Right forelimb (tissue), 1 donor: ENCODE measurements around the gene MRPS12.
A peak's percentile ranks its signal among the peaks of the same experiment; 100 is the strongest.
"Not testable (repeated sequence)": the region's sequence is repeated elsewhere in the genome, so short reads cannot be mapped to it uniquely, and the experiment has no call there.

ENCODE experiments used
- DNase-seq: peaks from one replicate; pipeline ENCODE4 v3.0.0-alpha.2; 2018

MRPS12 gene

DNA sequence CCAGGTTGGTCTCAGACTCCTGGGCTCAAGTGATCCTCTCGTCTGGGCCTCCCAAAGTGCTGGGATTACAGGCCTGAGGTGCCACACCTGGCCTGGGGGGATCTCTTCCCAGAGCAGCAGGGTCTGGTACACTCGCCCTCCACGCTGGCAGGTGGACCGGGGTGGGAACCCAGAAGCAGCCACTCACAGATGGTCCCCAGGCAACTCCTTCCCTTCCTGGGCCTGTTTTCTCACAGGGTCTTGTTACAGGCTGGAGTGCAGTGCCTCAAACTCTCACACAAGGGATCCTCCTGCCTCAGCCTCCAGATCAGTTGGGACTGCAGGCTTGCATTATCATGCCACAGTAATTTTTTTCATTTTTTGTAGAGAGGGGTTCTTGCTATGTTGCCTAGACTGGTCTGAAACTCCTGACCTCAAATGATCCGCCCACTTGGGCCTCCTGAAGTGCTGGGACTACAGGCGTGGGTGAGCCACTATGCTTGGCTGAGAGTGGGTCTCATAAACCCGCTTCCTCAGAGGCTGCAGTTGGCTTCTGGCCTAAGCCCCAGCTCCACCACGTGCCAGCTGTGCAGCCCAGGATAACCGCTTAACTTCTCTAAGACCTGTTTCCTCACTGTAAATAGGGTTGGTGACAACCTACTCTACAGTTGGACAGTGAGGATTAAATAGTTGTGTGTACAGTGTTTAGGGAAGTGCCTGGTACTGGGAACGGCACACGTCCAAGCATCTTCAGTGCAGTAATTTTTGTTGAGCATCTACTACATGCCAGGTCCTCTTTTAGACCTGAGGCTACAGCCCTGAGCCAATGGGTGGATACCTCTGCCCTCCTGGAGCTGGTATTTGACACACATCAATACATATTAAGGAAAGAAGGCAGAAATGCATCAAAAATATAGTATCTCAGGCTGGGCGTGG lies 17.9 kb upstream of the MRPS12 start:
- DNase-seq, result no peak

DNA sequence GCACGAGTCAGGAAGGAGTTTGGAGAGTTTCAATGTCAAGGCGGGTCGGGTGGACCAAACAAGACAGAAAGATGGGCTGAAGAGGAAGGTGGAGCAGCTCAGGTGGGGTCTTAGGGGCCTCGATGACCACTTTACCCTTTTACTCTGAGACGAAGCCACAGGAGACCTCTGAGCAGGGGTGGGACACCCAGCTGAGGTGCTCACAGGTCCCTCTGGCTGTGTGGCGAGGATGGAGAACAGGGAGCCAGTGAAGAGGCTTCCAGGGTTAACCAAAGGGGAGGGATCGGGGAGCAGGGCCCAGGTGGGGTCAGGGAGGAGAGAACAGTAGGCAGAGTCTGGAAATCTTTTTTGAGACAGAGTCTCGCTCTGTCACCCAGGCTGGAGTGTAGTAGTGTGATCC lies 16.8 kb upstream of the MRPS12 start:
- DNase-seq, result no peak

DNA sequence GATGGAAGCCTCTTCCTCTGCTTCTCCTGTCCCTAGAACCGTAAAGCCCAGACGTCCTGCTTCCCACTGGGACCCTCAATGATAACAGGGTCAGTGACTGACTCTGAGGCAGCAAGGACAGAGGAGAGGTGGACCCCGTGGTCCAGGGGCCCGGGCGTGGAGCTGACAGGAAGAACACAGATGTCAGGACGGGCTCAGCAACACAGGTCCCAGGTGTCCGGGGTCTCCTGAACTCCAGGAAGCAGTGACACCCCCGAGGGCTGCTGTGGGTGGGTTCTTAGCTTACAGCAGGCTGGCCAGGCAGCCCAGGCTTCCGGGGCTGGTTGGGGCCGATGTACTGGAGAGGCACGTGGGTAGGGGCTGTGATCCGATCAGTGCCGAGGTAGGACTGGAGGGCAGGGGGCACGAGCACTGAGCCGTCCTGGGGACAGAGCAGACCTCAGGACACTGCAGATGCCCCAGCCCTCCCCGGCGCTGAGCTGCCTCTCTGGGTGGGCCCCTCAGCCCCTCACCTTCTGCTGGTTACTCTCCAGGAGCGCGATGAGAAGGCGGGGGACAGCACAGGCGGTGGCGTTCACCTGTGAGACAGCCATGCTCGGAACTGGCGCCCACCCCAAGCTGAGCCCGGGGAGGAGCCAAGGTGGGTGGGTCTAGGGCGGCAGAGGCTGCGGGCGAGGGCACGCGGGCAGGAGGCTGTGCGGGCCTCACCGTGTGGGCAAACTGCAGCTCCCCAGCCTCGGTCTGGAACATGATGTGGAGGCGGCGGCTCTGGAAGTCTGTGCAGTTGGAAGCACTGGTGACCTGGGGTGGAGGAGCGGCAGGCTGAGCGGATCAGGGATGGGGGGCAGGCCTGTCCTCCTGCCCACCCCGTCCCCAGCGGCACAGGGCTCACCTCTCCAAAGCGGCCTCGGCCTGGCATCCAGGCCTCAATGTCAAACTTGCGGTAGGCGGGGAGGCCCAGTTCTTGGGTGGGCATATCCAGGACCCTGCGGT lies 15.1 kb upstream of the MRPS12 start:
- DNase-seq, result no peak

DNA sequence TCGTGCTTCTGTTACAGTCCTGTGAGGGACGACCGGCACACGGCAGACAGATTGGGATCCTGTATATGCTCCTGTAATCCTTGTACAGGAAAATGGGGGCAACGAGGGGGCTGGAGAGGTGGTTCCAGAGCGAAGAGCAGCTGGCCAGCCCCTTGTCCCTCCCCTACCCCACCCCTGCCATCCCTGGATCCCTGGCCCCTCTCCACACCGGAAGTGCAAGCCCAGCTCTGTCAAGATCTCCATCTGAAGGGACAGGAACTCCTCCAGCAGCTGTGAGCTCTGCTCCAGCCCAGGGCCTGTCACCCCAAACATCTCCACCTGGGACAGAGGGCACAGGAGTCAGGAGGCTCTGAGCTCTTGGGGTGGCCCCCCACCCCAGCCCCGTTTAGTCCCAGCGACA lies 13.2 kb upstream of the MRPS12 start:
- no peak for DNase-seq

DNA sequence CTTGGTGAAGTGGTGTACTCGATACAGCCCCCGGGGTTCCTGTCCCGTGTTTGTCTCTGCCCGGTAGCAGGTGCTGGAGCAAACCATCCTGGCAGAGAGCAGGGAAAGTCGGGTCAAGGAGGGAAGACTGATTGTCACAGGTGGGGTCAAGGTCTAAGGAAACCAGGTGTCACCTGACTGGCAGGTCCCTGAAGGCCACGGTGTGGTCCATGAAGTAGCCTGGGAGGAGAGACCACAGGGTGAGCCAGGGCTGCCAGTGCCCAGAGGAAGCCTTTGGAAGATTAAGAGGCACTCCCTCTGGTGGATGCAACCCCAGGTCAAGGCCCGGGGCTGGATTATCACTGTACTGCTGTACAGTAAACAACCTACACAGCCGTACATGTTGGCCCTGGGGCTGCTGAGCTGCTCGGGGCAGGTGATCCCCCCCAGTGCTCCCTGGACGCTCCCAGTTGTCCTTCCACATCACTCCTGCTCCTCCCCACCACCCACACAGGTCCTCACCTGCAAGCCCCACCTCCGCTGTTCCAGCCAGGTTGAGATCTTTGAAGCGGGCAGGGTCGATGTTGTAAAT lies 12.7 kb upstream of the MRPS12 start:
- DNase-seq, result no peak

DNA sequence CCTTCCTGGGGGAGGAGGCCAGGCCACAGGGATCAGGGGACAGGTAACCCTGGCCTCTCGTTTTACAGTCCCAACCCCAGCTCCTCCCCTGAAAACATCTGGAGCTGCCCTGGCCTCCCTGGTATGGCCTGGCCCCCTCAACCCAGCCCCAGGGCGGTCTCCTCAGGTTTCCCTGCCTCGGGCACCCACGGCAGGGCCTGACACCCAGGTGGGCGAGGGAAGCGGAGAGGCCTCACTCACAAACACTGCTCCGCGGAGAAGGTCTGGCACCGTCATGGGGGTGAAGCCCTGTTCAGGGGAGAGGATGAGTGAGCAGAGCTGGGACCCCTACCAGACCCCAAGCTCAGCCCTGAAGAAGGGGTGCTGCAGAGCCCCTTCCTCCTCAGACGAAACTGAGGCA lies 12.2 kb upstream of the MRPS12 start:
- no peak for DNase-seq

DNA sequence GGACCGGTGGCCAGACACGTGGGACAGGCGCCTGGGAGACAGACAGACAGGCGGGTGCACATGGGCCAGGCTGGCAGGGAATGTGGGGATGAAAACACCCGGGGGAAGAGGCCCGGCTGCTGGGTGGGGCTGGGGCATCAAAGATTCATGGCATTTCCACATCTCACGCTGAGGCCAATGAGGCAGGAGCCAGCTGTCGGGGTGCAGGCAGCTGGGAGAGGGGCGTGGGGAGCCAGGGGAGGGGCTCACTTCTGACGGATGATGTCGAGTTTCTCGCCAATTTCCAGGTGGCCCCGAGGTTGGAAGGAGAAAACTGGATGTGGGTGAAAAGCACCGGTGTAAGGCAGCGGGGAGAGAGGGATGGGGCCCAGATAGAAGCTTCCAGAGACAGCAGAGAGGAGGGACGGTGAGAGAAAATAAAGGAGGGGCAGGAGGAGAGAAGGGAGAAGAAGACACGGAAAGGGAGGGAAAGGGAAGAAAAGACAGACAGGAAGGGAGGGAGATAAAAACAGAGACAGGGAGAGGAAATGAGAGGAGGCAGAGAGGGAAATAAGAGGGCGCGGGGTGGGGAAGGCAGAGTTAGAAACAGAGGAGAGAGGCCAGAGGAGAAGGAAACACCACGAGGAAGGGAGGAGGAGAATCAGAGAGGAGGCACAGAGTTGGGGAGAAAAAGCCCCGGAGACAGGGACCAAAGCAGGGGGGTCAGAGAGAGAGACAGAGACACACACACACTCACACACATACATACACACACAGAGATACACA lies 10.7 kb upstream of the MRPS12 start:
- no peak for DNase-seq

DNA sequence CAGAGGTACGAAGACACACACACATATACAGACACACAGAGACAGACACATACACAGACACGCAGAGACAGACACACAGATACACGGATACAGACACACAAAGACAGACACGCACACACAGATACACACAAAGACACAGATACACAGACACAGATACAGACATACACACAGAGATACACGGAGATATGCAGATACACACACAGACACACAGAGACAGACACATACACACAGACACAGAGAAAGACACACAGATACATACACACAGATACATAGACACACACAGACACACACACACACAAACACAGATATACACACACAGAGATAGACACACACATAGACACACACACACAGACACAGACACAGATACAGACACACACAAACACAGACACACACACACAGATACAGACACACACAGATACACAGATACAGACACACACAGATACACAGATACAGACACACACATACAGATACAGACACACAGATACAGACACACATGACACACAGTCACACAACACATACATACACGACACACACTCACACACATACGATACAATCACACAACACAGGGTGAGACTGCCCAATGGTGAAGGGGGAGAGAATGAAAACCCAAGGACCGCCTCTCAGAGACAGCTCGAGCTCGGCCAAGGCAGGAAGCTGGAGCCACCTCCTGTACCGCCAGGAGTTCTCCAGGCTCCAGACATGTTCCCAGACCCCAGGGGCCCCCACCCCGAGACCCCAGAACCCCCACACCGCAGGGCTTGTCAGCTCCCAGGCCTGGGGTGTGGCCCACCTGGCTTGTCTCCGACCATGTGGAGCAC lies 9.9 kb upstream of the MRPS12 start:
- DNase-seq, result no peak

DNA sequence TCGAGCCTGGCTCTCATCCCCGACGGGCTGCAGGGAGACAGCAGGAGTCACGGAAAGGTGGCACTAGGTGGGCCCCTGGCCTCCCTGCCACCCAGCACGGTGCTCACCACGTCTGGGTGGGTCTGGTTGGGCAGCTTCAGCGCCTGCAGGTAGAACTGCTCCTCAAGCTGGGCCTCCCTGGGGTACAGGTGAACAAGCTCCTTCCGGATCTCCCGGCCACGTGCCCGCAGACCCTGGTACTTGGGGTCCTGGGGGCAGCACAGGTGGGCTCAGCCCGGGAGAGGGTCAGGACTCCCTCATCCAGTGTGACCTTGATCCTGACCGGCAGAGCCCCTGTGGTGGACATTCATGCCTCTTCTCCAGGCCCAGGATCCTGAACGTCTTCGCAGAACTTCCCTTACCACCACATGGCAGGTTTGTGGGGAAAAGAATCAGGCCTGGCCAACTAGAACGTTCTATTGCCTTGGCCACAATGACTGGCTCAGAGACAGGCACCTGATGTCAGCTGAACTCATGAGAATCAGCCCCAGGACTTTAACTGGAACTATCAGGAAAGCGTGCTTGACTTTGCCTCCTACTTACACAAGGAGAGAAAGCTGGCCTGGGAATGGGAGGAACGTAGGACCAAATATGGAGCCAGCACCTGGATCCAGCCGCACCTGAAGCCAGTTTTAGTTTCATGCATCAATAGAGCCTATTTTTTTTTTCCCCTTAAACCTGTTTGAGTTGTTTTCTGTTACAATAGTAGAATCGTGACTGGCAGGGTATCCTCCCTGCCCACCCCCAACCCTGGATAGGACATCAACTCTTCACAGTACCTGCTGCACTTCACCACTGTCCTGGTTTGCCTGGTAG lies 9.1 kb upstream of the MRPS12 start:
- DNase-seq, result no peak

DNA sequence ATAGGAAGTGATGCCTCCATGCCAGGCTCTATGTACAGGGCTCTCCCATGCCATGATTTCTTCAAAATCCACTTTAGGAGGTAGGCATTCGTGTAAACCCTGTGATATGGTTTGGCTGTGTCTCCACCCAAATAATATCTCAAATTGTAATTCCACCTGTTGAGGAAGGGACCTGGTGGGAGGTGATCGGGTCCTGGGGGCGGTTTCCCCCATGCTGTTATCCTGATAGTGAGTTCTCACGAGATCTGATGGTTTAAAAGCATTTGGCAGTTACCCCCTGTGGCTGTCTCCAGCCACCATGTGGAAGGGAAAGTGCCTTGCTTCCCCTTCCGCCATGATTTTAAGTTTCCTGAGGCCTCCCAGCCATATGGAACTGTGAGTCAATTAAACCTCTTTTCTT lies 8.3 kb upstream of the MRPS12 start:
- no peak for DNase-seq

DNA sequence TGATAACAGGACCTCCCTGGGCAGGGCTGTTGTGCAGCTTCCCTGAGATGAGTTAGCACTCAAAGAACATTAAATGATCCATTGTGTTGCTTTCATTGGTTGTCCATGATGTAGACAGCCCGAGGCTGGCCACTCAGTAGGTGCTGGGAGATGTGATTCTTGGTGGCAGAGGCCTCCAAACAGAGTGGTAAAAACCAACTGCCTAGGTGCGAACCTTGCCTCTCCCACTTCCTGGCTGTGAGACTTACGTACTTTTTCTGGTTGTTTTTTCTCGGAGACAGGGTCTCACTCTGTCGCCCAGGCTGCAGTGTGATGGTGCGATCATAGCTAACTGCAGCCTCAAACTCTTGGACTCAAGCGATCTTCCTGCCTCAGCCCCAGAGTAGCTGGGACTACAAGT lies 6.4 kb upstream of the MRPS12 start:
- DNase-seq, result no peak

DNA sequence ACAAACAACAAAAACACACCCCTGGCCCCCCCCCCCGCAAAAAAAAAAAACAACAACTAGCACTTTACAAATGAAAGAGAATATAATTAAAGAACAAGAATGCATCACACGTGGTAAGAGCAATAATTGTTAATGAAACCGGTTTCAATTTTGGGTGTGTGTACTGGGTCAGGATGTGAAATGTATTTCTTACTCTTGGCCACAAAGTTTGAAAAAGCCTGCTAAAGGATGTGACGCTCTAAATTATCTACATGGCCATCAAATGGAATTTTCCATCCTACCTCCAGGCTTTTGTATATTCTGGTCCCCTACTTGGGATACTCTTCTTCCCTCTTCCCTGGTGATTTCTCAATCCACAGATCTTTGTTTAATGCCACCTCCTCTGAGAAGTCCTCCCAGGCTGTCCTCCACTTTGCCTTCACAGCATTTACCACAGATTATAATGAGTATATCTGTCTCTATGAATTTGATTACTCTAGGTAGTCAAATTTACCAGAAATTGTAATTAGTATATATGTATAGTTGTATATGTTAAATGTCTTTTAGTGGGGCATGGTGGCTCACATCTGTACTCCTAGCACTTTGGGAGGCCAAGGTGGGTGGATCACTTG lies 2.2 kb upstream of the MRPS12 start:
- no peak for DNase-seq

DNA sequence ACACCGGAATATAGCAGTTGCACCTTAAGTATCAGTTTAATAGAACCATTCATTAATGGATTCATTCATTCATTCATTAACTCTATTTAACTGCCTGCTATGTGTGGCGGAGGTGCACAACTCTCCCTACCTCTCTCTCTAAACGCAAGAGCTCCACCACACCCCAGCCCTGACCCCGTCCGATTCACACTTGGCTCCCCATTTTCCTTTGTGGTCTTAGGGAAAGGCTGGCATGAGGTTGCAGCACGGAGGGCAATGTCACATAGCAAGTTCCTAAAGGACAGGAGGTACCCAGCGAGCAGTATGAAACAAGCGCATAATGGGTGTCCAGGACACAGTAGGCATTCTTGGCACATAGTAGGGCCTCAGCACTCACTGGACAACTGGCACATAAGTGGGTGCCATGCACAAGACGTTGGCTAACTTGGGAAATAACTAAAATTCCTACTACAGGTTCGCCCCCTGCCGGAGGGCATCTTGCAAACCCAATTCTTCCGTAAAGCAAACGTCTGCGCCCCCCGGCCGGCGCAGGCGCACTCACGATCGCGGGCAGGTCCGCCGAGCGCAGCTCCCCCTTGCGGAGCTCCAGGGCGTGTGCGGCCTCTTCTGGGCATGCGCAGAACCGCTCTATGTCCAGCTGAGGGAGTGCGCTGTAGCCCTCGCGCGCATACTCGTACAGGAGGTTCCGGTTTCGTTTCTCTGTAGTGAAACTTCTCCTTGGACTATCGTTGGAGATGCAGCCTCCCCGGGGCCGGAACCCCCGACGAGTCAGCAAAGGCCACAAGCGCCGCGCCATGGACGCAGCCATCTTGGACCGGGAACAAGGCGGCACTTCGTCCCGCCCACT lies 592 bp upstream of the MRPS12 start, which contains the start of gene SARS2:
TSS of gene SARS2 (minus strand) at position 835 of the 847 bp plus-strand sequence. CDS start at position 808, 27 bp downstream.
- DNase-seq, result peak; percentile 99

DNA sequence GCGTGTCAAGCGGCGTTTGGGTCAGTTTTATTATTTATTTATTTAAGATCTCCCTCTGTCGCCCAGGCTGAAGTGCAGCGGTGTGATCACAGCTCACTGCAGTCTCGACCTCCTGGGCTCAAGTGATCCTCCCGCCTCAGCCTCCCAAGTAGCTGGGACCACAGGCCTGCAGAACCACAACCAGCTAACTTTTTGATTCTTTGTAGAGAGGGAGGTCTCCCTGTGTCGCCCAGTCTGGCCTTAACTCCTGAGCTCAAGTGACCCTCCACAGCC lies 713 bp downstream of the MRPS12 start:
- DNase-seq, result no peak

DNA sequence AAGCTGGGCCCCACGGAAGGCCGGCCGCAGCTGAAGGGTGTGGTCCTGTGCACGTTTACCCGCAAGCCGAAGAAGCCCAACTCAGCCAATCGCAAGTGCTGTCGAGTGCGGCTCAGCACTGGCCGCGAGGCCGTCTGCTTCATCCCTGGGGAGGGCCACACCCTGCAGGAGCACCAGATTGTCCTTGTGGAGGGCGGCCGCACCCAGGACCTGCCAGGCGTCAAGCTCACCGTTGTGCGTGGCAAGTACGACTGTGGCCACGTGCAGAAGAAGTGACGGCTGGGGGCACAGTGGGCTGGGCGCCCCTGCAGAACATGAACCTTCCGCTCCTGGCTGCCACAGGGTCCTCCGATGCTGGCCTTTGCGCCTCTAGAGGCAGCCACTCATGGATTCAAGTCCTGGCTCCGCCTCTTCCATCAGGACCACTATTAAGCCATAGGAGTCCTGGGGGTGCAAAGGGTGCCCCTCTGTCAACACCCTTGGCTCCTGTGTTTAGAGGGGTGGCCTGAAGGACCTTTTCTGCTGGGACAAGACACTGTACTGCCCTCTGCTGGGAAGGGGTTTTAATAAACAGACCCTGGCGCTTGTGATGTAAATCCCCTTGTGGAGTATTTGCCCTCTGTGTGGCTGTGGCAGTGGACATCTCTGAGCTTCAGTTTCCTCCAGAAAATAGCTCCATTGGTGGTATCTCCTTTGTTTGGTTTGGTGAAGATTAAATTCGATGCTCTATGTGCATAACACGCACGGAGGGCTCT lies 1.9 kb downstream of the MRPS12 start:
- no peak for DNase-seq

DNA sequence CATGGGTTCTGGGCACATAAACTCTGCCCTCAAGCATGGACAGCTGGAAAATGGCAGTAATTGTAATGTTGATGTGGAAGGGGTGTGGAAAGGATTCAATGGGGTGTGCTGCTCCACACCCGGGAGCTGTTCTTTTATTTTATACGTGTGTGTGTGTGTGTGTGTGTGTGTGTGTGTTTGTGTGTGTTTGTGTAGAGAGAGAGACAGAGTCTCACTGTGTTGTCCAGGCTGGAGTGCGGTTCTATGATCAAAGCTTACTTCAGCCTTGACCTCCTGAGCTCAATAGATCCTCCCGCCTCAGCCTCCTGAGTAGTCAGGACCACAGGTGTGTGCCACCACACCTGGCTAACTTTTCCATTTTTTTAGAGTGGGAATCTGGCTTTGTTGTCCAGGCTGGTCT lies 2.8 kb downstream of the MRPS12 start:
- no peak for DNase-seq

DNA sequence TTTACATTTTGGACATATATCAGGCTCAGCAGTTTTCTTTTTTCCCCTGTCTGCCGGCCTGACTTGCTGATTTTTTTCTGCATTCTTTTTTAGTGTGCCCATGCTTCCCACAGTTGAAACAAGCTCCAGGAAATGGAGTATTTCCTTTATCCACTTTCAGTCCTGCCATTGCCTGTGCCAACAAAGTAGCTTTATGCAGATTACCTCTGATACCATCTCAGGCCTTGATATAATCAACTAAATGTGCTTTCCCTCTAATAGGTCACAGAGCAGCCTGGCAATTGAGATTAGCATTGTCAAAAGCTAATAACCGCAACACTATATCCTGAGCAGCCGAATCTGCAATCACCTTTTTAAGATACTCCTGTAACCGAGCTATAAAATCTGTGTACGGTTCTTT lies 9.2 kb downstream of the MRPS12 start:
- DNase-seq, result no peak

DNA sequence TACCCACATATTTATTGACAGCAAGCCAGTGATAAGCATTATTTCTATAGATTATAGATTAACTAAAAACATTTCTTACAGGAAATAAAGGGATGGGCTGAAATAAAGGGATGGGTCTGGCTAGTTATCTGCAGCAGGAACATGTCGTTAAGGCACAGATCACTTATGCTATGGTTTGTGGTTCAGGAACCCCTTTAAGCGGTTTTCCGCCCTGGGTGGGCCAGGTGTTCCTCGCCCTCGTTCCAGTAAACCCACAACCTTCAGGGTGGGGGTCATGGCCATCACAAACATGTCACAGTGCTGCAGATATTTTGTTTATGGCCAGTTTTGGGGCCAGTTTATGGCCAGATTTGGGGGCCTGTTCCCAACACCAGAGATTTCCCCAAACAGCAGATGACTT lies 10.7 kb downstream of the MRPS12 start:
- DNase-seq, result not testable (repeated sequence)

DNA sequence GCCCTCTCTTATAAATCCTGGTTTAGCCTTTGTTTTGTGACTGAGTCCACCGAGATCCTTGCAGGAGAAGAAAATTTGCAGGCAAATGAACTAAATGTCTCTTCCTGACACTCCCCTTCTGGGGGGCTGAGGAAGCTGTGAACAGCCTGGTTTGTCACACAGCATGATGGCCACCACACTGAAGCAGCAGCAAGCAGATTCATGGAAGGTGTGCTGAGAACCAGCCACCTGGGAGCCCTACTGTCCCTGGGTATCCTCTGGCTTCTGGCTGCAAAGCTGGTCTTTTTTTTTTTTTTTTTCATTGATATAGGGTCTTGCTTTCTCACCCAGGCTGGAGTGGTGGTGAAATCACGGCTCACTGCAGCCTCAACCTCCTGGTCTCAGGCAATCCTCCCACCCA lies 11.2 kb downstream of the MRPS12 start:
- DNase-seq, result no peak
